Stomach (tissue), 4 donors: ENCODE data around the gene CYBB.

Source experiments
- EP300 ChIP-seq: sonication (generic); formaldehyde crosslinking; IDR thresholded peaks from one replicate; pipeline ENCODE4 v1.6.1; 2017; ENCODE audit warnings: antibody characterized with exemption
- POLR2A ChIP-seq, 4 donors: fragments of 450-650 bp; IDR thresholded peaks; one replicate each; pipeline ENCODE4 v1.6.1; 2016; ENCODE audit warnings: antibody characterized with exemption in 4 of 4, control low read depth in 2 of 4, mild to moderate bottlenecking in 1 of 4, moderate library complexity in 1 of 4
- POLR2AphosphoS5 ChIP-seq, 3 donors: sonication (generic); formaldehyde crosslinking; IDR thresholded peaks; one replicate each; pipeline ENCODE4 v1.6.1; 2016; ENCODE audit warnings: antibody characterized with exemption in 3 of 3
- TF ChIP-seq, protein P1 (sequence below), 7 experiments: fragments of 450-650 bp in 4 of 7; fragments of 200-600 bp in 3 of 7; sonication (generic) in 3 of 7; IDR thresholded peaks; one replicate each; pipeline ENCODE4 v1.5.1; 2016 to 2019; ENCODE audit warnings: antibody characterized with exemption in 7 of 7, control low read depth in 2 of 7, mild to moderate bottlenecking in 1 of 7

GRCh38 chrX:37846934-37847732 is 67.3 kb downstream of the CYBB start, which contains the start of gene DYNLT3:
- TF ChIP-seq, protein P1, sequence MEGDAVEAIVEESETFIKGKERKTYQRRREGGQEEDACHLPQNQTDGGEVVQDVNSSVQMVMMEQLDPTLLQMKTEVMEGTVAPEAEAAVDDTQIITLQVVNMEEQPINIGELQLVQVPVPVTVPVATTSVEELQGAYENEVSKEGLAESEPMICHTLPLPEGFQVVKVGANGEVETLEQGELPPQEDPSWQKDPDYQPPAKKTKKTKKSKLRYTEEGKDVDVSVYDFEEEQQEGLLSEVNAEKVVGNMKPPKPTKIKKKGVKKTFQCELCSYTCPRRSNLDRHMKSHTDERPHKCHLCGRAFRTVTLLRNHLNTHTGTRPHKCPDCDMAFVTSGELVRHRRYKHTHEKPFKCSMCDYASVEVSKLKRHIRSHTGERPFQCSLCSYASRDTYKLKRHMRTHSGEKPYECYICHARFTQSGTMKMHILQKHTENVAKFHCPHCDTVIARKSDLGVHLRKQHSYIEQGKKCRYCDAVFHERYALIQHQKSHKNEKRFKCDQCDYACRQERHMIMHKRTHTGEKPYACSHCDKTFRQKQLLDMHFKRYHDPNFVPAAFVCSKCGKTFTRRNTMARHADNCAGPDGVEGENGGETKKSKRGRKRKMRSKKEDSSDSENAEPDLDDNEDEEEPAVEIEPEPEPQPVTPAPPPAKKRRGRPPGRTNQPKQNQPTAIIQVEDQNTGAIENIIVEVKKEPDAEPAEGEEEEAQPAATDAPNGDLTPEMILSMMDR (IDR thresholded peaks at IDR 0.05), result no peak
- TF ChIP-seq POLR2AphosphoS5 (IDR thresholded peaks at IDR 0.05), result peak; percentile 83 to 92 (median 92)
- TF ChIP-seq EP300, result no peak
- TF ChIP-seq POLR2A (IDR thresholded peaks at IDR 0.05), result peak in 2 of 4 donors; percentile 43 to 81
